ENCODE measurements around the gene FAM3C.
"Not testable (repeated sequence)": the region's sequence is repeated elsewhere in the genome, so short reads cannot be mapped to it uniquely, and the experiment has no call there.

FAM3C gene

GRCh38 chr7:121430558-121430957 is 34.5 kb upstream of the FAM3C start:
- no peaks in the 10 kb centered on the region for H3K9me3 ChIP-seq
- no peak overlapping the region for H3K4me3 ChIP-seq (ENCODE audit: low read depth, low read length)
- no peaks in the 10 kb centered on the region; the same call in 1 of the 2 replicates for H3K4me1 ChIP-seq
- no peaks in the 10 kb centered on the region for H3K27me3 ChIP-seq
- H3K36me3 ChIP-seq = no peaks in the 10 kb centered on the region
- TF ChIP-seq CTCF (IDR thresholded peaks at IDR 0.05; ENCODE audit: low read depth, low read length) = no peak
- no peak for DNase-seq

GRCh38 chr7:121429798-121430197 is 33.7 kb upstream of the FAM3C start:
- TF ChIP-seq CTCF (IDR thresholded peaks at IDR 0.05; ENCODE audit: low read depth, low read length) = no peak
- DNase-seq = no peak
- no peaks in the 10 kb centered on the region for H3K9me3 ChIP-seq
- no peaks in the 10 kb centered on the region; the same call in 1 of the 2 replicates for H3K4me1 ChIP-seq
- no peaks in the 10 kb centered on the region for H3K36me3 ChIP-seq
- H3K4me3 ChIP-seq (ENCODE audit: low read depth, low read length) = no peak overlapping the region
- no peaks in the 10 kb centered on the region for H3K27me3 ChIP-seq

GRCh38 chr7:121428855-121429489 is 32.9 kb upstream of the FAM3C start:
- Histone ChIP-seq H3K36me3 (no peaks in the 10 kb centered on the region), H3K27me3 (no peaks in the 10 kb centered on the region), H3K4me3 (ENCODE audit: low read depth, low read length) (no peak overlapping the region), H3K4me1 (no peaks in the 10 kb centered on the region; the same call in 1 of the 2 replicates), H3K9me3 (no peaks in the 10 kb centered on the region)
- no peak for TF ChIP-seq CTCF (IDR thresholded peaks at IDR 0.05; ENCODE audit: low read depth, low read length)
- DNase-seq = no peak

GRCh38 chr7:121421743-121422142 is 25.6 kb upstream of the FAM3C start:
- not testable (repeated sequence) for H3K36me3 ChIP-seq; H3K4me1 ChIP-seq; H3K9me3 ChIP-seq; DNase-seq; H3K4me3 ChIP-seq (ENCODE audit: low read depth, low read length); H3K27me3 ChIP-seq

GRCh38 chr7:121420976-121421375 is 24.9 kb upstream of the FAM3C start:
- Histone ChIP-seq H3K27me3 (no peaks in the 10 kb centered on the region), H3K9me3 (no peaks in the 10 kb centered on the region), H3K36me3 (no peaks in the 10 kb centered on the region), H3K4me3 (ENCODE audit: low read depth, low read length) (no peak overlapping the region), H3K4me1 (no peaks in the 10 kb centered on the region)
- DNase-seq = no peak
- TF ChIP-seq CTCF (IDR thresholded peaks at IDR 0.05; ENCODE audit: low read depth, low read length) = no peak

GRCh38 chr7:121419201-121420148 is 23.4 kb upstream of the FAM3C start:
- no peak overlapping the region for H3K4me3 ChIP-seq (ENCODE audit: low read depth, low read length)
- TF ChIP-seq CTCF (IDR thresholded peaks at IDR 0.05; ENCODE audit: low read depth, low read length) = no peak
- no peaks in the 10 kb centered on the region for H3K36me3 ChIP-seq
- H3K4me1 ChIP-seq = no peaks in the 10 kb centered on the region
- DNase-seq = no peak
- H3K27me3 ChIP-seq = no peaks in the 10 kb centered on the region
- no peaks in the 10 kb centered on the region for H3K9me3 ChIP-seq

Data from BE2C (cell line).